ENCODE data around the gene RBP4. TPM values are rescaled to one million over a fixed set of nuclear protein-coding genes. Genes with fewer than 3 reads are reported as not detected.

The RBP4 gene
- total and polyA plus RNA-seq, 2 experiments from 2014 or later: 0.86 TPM; not detected in 1

GRCh38 chr10:93566435-93567276 is 34.4 kb downstream of the RBP4 start, which contains the start of gene FFAR4:
Gene FFAR4 (plus strand): TSS chr10:93566665. CDS start chr10:93566721, 56 bp downstream.
- H3K27me3 ChIP-seq: peaks cover 95% of the 10 kb centered on the region
- no peaks in the 10 kb centered on the region for H3K36me3 ChIP-seq
- H3K27ac ChIP-seq: no peak within 1 kb of the TSS
- H3K4me1 ChIP-seq (ENCODE audit: low read depth): no peaks in the 10 kb centered on the region
- TF ChIP-seq, protein P1, sequence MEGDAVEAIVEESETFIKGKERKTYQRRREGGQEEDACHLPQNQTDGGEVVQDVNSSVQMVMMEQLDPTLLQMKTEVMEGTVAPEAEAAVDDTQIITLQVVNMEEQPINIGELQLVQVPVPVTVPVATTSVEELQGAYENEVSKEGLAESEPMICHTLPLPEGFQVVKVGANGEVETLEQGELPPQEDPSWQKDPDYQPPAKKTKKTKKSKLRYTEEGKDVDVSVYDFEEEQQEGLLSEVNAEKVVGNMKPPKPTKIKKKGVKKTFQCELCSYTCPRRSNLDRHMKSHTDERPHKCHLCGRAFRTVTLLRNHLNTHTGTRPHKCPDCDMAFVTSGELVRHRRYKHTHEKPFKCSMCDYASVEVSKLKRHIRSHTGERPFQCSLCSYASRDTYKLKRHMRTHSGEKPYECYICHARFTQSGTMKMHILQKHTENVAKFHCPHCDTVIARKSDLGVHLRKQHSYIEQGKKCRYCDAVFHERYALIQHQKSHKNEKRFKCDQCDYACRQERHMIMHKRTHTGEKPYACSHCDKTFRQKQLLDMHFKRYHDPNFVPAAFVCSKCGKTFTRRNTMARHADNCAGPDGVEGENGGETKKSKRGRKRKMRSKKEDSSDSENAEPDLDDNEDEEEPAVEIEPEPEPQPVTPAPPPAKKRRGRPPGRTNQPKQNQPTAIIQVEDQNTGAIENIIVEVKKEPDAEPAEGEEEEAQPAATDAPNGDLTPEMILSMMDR (IDR thresholded peaks at IDR 0.05; ENCODE audit: low read depth, low read length): no peak
- no peaks in the 10 kb centered on the region for H3K9me3 ChIP-seq (ENCODE audit: low read depth)
- peak within 1 kb of the TSS; percentile 20 for H3K4me3 ChIP-seq
- peak; percentile 8 to 9 for DNase-seq (ENCODE audit: low read depth in 1 of 2, low spot score in 1 of 2)

DNA sequence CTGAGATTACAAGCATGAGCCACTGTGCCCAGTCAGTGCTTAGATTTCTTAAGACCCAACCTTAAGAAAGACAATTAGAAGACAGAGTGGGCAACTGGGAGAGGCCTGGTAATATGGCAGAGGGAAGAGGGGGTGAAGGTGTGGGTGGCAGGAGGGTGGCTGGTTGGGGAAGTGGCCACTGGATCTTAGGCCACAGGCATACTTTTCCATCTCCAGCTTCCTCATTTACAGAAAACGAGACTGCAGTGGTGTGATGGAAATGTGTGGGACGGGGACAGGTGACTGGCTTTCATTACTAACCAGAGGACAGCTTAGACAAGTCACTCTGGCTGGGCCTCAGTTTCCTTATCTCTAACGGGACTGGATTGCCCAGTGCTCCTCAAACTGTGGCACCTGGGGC is 35.6 kb downstream of the RBP4 start:
- TF ChIP-seq, protein P1 (IDR thresholded peaks at IDR 0.05; ENCODE audit: low read depth, low read length): no peak
- H3K4me3 ChIP-seq: no peak overlapping the region
- H3K27ac ChIP-seq: no peak overlapping the region
- H3K36me3 ChIP-seq: no peaks in the 10 kb centered on the region
- peaks cover 89% of the 10 kb centered on the region for H3K27me3 ChIP-seq
- H3K4me1 ChIP-seq (ENCODE audit: low read depth): no peaks in the 10 kb centered on the region
- DNase-seq (ENCODE audit: low read depth in 1 of 2, low spot score in 1 of 2): no peak
- H3K9me3 ChIP-seq (ENCODE audit: low read depth): no peaks in the 10 kb centered on the region

GRCh38 chr10:93560541-93560940 is 40.5 kb downstream of the RBP4 start:
- H3K27me3 ChIP-seq: peaks cover 40% of the 10 kb centered on the region
- TF ChIP-seq, protein P1 (IDR thresholded peaks at IDR 0.05; ENCODE audit: low read depth, low read length): no peak
- no peak overlapping the region for H3K27ac ChIP-seq
- DNase-seq (ENCODE audit: low read depth in 1 of 2, low spot score in 1 of 2): no peak
- H3K4me3 ChIP-seq: no peak overlapping the region
- H3K36me3 ChIP-seq: no peaks in the 10 kb centered on the region
- H3K4me1 ChIP-seq (ENCODE audit: low read depth): no peaks in the 10 kb centered on the region
- no peaks in the 10 kb centered on the region for H3K9me3 ChIP-seq (ENCODE audit: low read depth)

GRCh38 chr10:93559490-93559889 is 41.5 kb downstream of the RBP4 start:
- Histone ChIP-seq H3K4me1 (ENCODE audit: low read depth) (no peaks in the 10 kb centered on the region), H3K27me3 (peaks cover 30% of the 10 kb centered on the region), H3K36me3 (no peaks in the 10 kb centered on the region), H3K4me3 (no peak overlapping the region), H3K9me3 (ENCODE audit: low read depth) (no peaks in the 10 kb centered on the region), H3K27ac (no peak overlapping the region)
- TF ChIP-seq, protein P1 (IDR thresholded peaks at IDR 0.05; ENCODE audit: low read depth, low read length): no peak
- no peak for DNase-seq (ENCODE audit: low read depth in 1 of 2, low spot score in 1 of 2)

- Histone ChIP-seq H3K9me3 (ENCODE audit: low read depth) (no peaks in the 10 kb centered on the region), H3K27me3 (no peaks in the 10 kb centered on the region), H3K27ac (no peak overlapping the region), H3K4me3 (no peak overlapping the region), H3K4me1 (ENCODE audit: low read depth) (no peaks in the 10 kb centered on the region), H3K36me3 (no peaks in the 10 kb centered on the region)
- TF ChIP-seq, protein P1 (IDR thresholded peaks at IDR 0.05; ENCODE audit: low read depth, low read length): peak; percentile 90
- peak; percentile 86 to 89 for DNase-seq (ENCODE audit: low read depth in 1 of 2, low spot score in 1 of 2)
Observed at GRCh38 chr10:93554760-93555432, 46.1 kb downstream of the RBP4 start.
